Measurements from ENCODE around the gene CYP2S1. TPM values are rescaled to one million over a fixed set of nuclear protein-coding genes. Genes with fewer than 3 reads are reported as not detected.

CYP2S1 gene
- total and polyA plus RNA-seq, 7 donors: 0.10 to 1.1 (median 0.50) TPM

- H3K4me1 ChIP-seq: no peaks in the 10 kb centered on the region
- peak overlapping the region; percentile 3 for H3K27ac ChIP-seq
- ATAC-seq (peak in 1 of 4 donors; percentile 51), DNase-seq (peak; percentile 57 to 67)
- peaks cover 0 to 51% (median 10%) of the 10 kb centered on the region in 3 donors for H3K27me3 ChIP-seq (ENCODE audit: insufficient read depth in 3 of 3, low read length in 2 of 3)
- no peaks in the 10 kb centered on the region for H3K36me3 ChIP-seq (ENCODE audit: insufficient read depth in 1 of 2, low read depth in 1 of 2)
- WGBS, 3 donors: 36 to 51% (median 39%) methylated on average over 8 of the region's 8 CpGs
- H3K4me3 ChIP-seq: no peak overlapping the region
- TF ChIP-seq CTCF (IDR thresholded peaks at IDR 0.05): no peak
- intact Hi-C loops (cut with DNase I): loop anchor here in 1 of 2 donors (5.0 kb wide), 1 partner anchor 34 kb away; no protein-coding TSS in a partner anchor
- no peaks in the 10 kb centered on the region for H3K9me3 ChIP-seq
These were observed 30.6 kb downstream of the CYP2S1 start for GRCh38 chr19:41223431-41224234.

- peaks cover 0 to 51% (median 6%) of the 10 kb centered on the region in 3 donors for H3K27me3 ChIP-seq (ENCODE audit: insufficient read depth in 3 of 3, low read length in 2 of 3)
- H3K36me3 ChIP-seq (ENCODE audit: insufficient read depth in 1 of 2, low read depth in 1 of 2): no peaks in the 10 kb centered on the region
- 91 to 93% (median 93%) methylated on average over 7 of the region's 7 CpGs for WGBS, 3 donors
- ATAC-seq (no peak), DNase-seq (no peak)
- no peak for TF ChIP-seq CTCF (IDR thresholded peaks at IDR 0.05)
- peak overlapping the region; percentile 46 for H3K27ac ChIP-seq
- no peaks in the 10 kb centered on the region for H3K9me3 ChIP-seq
- no peaks in the 10 kb centered on the region for H3K4me1 ChIP-seq
- H3K4me3 ChIP-seq: no peak overlapping the region
- intact Hi-C loops (cut with DNase I): loop anchor here (5.0 kb wide), 2 partner anchors 33 to 38 kb away; partner anchors contain the start of gene HNRNPUL1 (in 1 of the 2)
These were observed 31.6 kb downstream of the CYP2S1 start for GRCh38 chr19:41224632-41225031.

GRCh38 chr19:41225238-41226052 lies 32.4 kb downstream of the CYP2S1 start:
- no peaks in the 10 kb centered on the region for H3K4me1 ChIP-seq
- H3K9me3 ChIP-seq: no peaks in the 10 kb centered on the region
- WGBS, 3 donors: 53 to 58% (median 54%) methylated on average over 29 of the region's 29 CpGs
- H3K27me3 ChIP-seq (ENCODE audit: insufficient read depth in 3 of 3, low read length in 2 of 3): peaks cover 0 to 56% (median 2%) of the 10 kb centered on the region in 3 donors
- H3K4me3 ChIP-seq: peak overlapping the region; percentile 62
- peak overlapping the region; percentile 46 for H3K27ac ChIP-seq
- no peak for TF ChIP-seq CTCF (IDR thresholded peaks at IDR 0.05)
- DNase-seq: peak; percentile 79 to 80
- no peaks in the 10 kb centered on the region for H3K36me3 ChIP-seq (ENCODE audit: insufficient read depth in 1 of 2, low read depth in 1 of 2)
- intact Hi-C loops (cut with DNase I): loop anchor here in 1 of 2 donors (5.0 kb wide), 1 partner anchor 37 kb away; the partner anchor contains the start of gene HNRNPUL1
- peak; percentile 64 to 81 (median 72) for ATAC-seq

- 2 to 5% (median 4%) methylated on average over 45 to 67 of the region's 67 CpGs for WGBS, 3 donors
- Histone ChIP-seq H3K4me3 (peak overlapping the region; percentile 62), H3K4me1 (no peaks in the 10 kb centered on the region), H3K27me3 (ENCODE audit: insufficient read depth in 3 of 3, low read length in 2 of 3) (peaks cover 0 to 53% (median 0%) of the 10 kb centered on the region in 3 donors), H3K27ac (peak overlapping the region; percentile 46), H3K36me3 (ENCODE audit: insufficient read depth in 1 of 2, low read depth in 1 of 2) (no peaks in the 10 kb centered on the region), H3K9me3 (no peaks in the 10 kb centered on the region)
- peak; percentile 79 to 83 for DNase-seq
- intact Hi-C loops (cut with DNase I): loop anchor here in 1 of 2 donors (5.0 kb wide), 1 partner anchor 36 kb away; the partner anchor contains the start of gene HNRNPUL1
- TF ChIP-seq CTCF (IDR thresholded peaks at IDR 0.05): no peak
- peak; percentile 76 to 90 (median 84) for ATAC-seq
These were observed 33.2 kb downstream of the CYP2S1 start for GRCh38 chr19:41226053-41226873.

Data from psoas muscle (tissue), 8 donors.